ENCODE data around the gene MRGPRF. TPM values are rescaled to one million over a fixed set of nuclear protein-coding genes. Genes with fewer than 3 reads are reported as not detected.

MRGPRF gene
- total RNA-seq, 1 donor from 2014 or later: 1.2 TPM

DNA sequence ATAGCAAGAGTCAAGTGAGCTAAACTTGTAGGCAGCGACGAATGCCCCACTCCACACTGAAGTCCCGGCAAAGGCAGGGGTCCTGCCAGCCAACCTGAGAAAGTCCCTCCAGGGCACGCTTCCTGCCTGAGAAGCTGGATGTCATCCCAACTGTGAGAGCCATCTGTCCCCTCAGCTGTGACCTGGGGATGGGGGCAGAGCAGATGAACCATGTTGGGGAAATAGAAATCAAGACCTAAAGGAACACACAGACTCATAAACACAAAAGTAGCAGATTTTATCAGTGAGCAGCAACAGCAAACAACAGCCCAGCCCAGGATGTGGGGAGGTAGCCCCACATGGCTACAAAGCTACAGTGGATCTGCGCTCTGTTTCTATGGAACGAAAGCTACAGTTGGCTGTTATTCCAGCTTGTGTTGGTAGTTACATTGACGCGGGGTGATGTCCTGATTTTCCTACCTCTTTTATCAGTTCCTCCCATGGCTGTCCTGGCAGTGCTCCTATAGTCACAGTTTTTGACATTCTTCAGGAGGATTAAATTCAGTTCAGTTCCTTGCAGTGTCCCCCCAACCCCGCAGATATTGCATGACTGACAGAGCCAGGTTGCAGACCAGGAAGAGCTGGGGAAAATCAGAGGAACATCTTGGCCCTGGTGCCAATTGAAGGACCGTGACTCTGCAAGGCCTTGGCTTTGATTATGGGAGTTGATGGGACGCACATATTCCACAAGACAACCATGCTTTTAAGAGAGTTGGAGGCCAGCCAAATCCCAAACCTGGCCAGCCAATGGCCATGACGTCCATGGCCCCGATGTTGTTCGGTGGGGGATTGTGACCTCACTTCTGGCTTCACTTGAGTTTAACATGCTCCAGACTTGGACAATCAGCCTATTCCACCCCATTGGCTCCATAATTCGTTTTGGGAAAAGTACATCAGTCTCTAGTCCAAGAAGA, 46.9 kb downstream of the MRGPRF start:
- Histone ChIP-seq H3K27me3 (ENCODE audit: control insufficient read depth, insufficient read depth, low read length) (peaks cover 17% of the 10 kb centered on the region), H3K4me3 (ENCODE audit: low read depth, low read length) (no peak overlapping the region), H3K36me3 (ENCODE audit: control insufficient read depth, insufficient read depth, low read length) (no peaks in the 10 kb centered on the region)
- no peak for DNase-seq (ENCODE audit: low read depth)
- TF ChIP-seq, protein P1, sequence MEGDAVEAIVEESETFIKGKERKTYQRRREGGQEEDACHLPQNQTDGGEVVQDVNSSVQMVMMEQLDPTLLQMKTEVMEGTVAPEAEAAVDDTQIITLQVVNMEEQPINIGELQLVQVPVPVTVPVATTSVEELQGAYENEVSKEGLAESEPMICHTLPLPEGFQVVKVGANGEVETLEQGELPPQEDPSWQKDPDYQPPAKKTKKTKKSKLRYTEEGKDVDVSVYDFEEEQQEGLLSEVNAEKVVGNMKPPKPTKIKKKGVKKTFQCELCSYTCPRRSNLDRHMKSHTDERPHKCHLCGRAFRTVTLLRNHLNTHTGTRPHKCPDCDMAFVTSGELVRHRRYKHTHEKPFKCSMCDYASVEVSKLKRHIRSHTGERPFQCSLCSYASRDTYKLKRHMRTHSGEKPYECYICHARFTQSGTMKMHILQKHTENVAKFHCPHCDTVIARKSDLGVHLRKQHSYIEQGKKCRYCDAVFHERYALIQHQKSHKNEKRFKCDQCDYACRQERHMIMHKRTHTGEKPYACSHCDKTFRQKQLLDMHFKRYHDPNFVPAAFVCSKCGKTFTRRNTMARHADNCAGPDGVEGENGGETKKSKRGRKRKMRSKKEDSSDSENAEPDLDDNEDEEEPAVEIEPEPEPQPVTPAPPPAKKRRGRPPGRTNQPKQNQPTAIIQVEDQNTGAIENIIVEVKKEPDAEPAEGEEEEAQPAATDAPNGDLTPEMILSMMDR (IDR thresholded peaks at IDR 0.05; ENCODE audit: insufficient read depth, low read length, poor library complexity, severe bottlenecking): no peak

DNA sequence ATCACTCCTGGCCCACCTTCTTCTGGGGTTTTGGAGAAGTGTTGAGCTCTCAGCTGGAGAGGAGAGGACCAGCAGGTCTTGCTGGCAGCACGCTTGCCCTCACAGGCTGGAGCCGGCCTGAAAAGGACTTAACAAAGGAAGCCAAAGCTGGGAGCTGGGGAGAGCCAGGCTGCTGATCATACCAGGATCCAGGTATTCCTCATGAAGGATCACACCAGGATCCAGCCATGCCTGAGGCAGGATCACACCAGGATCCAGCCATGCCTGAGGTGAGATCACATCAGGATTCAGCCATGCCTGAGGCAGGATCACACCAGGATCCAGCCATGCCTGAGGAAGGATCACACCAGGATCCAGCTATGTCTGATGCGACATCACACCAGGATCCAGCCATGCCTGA, 49.3 kb downstream of the MRGPRF start:
- peaks cover 11% of the 10 kb centered on the region for H3K27me3 ChIP-seq (ENCODE audit: control insufficient read depth, insufficient read depth, low read length)
- TF ChIP-seq, protein P1 (IDR thresholded peaks at IDR 0.05; ENCODE audit: insufficient read depth, low read length, poor library complexity, severe bottlenecking): no peak
- DNase-seq (ENCODE audit: low read depth): no peak
- H3K4me3 ChIP-seq (ENCODE audit: low read depth, low read length): no peak overlapping the region
- no peaks in the 10 kb centered on the region for H3K36me3 ChIP-seq (ENCODE audit: control insufficient read depth, insufficient read depth, low read length)

DNA sequence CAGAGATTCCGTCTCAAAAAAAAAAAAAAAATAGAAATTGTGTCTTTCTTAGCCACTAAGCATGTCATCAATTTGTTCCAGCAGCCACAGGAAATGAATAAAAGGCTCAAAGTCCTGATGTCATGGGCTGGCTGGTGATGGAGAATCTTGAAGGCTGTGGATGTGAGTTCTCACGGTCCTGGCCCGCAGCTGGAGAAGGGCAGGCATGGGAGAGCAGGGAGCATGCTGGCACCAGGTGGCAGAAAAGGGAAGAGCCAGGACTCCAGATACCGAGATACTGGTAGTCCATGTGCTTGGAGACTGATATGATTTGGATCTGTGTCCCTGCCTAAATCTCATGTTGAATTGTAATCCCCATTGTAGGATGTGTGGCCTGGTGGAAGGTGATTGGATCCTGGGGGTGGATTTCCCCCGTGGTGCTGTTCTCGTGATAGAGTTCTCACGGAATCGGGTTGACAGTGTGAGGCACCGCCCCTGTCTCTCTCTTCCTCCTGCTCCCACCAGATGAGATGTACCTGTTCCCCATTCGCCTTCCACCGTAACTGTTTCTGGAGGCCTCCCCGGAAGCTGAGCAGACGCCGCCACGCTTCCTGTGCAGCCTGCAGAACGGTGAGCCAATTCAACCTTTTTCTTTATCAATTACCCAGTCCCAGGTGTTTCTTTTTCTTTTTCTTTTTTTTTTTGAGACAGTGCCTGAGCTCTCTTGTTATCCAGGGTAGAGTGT, 50.4 kb downstream of the MRGPRF start:
- Histone ChIP-seq H3K36me3 (ENCODE audit: control insufficient read depth, insufficient read depth, low read length) (no peaks in the 10 kb centered on the region), H3K4me3 (ENCODE audit: low read depth, low read length) (no peak overlapping the region), H3K27me3 (ENCODE audit: control insufficient read depth, insufficient read depth, low read length) (peaks cover 7% of the 10 kb centered on the region)
- TF ChIP-seq, protein P1 (IDR thresholded peaks at IDR 0.05; ENCODE audit: insufficient read depth, low read length, poor library complexity, severe bottlenecking): no peak
- DNase-seq (ENCODE audit: low read depth): no peak

DNA sequence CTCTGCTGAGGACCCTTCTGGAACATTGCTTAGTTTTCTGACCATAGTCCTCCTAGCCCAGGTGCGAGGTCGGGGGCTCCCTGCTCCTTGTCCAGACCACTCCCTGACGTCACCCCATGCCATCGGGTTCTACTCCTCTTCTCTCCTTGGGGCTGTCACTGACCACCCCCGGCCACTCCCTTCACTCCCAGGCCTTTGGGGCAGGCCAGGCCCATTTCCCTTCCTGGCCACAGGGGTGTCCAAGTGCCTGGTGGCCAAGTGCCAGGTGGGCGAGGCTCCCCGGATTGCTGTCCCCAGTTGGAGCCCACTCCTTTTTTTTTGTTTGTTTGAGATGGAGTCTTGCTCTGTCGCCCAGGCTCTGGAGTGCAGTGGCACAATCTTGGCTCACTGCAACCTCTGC, 51.8 kb downstream of the MRGPRF start:
- H3K4me3 ChIP-seq (ENCODE audit: low read depth, low read length): no peak overlapping the region
- no peak for DNase-seq (ENCODE audit: low read depth)
- no peaks in the 10 kb centered on the region for H3K36me3 ChIP-seq (ENCODE audit: control insufficient read depth, insufficient read depth, low read length)
- H3K27me3 ChIP-seq (ENCODE audit: control insufficient read depth, insufficient read depth, low read length): peaks cover 5% of the 10 kb centered on the region
- TF ChIP-seq, protein P1 (IDR thresholded peaks at IDR 0.05; ENCODE audit: insufficient read depth, low read length, poor library complexity, severe bottlenecking): no peak

DNA sequence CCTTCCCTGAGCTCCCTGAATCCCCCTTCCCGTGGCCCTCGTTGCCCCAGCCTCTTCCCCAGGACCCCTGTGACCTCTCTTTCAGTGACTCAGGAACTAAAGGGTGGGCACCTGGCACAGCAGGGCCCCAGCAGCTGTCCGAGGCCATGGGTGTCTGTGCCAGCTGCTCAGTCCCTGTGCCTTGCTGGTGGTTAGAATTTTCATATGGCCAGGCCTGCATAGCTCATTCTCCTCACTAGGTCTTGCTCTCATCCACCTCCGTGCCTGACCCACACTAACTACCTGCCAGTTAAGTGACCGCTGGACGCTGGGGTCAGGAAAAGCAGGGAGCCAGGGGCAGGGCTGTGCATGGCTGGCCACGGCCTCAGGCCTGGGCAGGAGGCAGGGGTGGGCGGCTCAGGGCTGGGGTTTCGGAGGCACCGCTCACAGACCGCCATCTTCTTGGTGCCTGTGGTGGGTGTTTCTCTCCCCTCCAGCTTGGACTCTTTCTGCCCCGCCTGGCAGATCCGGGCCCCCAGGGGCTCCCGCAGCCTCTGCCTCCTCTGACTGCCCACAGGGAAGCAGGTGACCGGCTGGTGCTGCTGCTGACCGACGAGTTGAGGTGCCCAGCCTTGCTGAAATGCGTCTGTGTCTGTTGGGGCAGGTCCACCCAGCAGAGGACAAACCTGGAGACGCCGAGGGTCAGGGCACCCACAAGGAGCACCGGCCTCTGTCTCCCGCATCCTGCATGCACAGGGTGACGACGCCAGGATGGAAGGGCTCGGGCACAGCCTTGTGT, 52.6 kb downstream of the MRGPRF start:
- DNase-seq (ENCODE audit: low read depth): no peak
- no peaks in the 10 kb centered on the region for H3K36me3 ChIP-seq (ENCODE audit: control insufficient read depth, insufficient read depth, low read length)
- H3K27me3 ChIP-seq (ENCODE audit: control insufficient read depth, insufficient read depth, low read length): peaks cover 5% of the 10 kb centered on the region
- H3K4me3 ChIP-seq (ENCODE audit: low read depth, low read length): no peak overlapping the region
- TF ChIP-seq, protein P1 (IDR thresholded peaks at IDR 0.05; ENCODE audit: insufficient read depth, low read length, poor library complexity, severe bottlenecking): no peak
